NCI-H510A treated with DMSO at 0.1 percent for 48 hours (cell line): ENCODE measurements around the gene INTS4.
"Not testable (repeated sequence)": the region's sequence is repeated elsewhere in the genome, so short reads cannot be mapped to it uniquely, and the experiment has no call there.

Source experiments
- DNase-seq: peaks from one replicate; lab custom pipeline; 2025; lab: John Stamatoyannopoulos, UW

Gene INTS4

DNA sequence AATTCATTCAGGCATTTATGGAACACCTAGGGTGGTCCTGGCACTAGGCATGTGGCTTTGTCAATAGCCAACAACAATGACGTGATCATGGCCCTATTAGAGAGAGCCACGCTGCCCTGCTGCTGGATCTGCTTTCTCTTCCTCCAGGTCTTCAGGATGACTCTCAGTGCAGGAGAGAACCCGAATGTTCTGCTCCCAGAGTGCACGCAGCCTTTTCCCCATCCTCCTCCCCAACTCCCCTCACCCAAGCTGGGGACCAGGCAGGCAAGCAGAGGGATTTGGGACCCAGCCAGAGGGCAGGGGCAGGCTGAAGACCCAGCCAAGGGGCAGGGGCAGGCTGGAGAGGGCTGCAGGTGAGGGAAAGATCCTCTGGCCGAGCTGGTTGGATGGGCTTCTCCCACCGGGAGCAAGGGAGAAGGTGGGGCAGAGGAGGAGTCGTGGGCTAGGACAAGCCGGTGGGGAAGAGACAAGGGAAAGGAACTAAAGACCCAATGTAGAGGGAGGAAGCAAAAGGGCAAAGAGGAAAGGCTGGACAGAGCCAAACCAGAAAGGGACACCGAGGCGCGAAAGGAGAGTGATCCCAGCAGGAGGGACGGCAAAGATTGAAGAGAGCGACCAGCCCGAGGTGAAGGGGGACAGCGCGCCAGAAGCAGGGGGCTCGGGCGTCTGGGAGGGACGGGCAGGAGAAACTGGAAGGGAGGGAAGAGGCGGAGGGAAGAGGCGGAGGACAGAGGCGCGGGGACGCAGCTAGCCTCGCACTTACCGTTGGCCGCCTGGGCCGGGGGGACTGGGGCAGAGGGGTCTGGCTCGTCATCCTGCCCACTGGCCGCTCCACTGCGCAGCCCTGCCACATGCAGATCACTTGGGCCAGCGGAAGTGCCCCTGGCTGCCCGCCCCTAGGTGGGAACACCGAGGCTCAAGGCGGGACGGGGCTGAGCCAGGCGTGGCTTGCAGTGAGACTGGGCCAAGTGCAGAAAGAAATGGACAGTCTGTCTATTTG lies 28.2 kb upstream of the INTS4 start, which contains the start of gene KCTD14:
TSS of gene KCTD14 (minus strand) at position 880 of the 1,000 bp plus-strand sequence. CDS start at position 853, 27 bp downstream.
- peak; percentile 59 for DNase-seq

DNA sequence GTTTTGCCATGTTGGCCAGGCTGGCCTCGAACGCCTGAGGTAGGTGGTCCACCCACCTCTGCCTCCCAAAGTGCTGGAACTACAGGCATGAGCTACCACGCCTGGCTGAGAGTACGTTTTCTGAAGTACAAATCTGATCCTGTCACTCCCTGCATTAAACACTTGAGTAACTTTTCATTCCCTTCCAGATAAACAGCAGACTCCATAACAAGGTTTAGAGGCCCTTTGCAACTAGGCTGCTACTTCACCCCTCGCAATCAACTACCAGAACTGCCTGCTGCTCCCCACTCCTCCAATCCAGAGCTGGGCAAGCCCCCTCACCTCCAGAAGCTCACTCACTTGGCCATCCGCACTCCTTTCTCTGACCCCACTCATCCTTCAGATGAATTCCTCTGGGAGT lies 27.1 kb upstream of the INTS4 start:
- DNase-seq: no peak

DNA sequence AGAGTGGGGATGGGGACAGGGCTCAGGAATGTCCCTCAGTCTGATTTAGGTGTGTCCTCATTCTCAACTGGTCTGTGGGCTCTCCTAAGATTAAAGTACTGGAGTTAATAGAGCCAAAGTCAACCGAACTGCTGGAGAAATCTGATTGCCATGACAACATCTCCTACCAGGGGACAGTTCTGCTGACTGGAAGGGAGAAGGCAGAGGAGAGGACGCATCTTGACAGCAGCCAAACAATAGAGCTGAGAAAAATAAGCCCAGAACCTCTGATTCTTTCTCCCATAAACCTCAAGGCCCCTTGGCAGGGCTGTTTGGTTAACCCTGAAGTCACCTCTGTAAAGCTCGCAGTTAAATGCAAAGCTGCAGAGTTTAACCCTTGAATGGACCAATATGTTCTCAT lies 25.8 kb upstream of the INTS4 start:
- DNase-seq: no peak

DNA sequence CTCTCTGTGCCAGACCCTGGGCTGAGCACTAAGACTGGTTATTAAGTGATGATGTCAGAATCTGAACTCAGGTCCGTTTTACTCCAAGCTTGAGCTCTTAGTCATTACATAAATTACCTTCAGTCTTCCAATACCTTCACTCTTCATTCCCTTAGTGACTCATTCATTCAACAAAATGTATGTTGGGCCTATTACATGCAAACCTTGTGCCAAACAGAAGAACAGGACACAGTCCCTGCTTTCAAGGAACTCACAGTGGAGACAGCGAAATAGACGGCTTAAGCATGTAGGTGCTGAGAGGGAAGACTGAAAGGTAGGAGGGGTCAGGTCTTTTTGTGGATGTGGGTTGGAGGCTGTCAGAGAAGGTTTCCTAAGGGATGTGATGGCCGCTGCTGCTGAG lies 25.3 kb upstream of the INTS4 start:
- DNase-seq: no peak

DNA sequence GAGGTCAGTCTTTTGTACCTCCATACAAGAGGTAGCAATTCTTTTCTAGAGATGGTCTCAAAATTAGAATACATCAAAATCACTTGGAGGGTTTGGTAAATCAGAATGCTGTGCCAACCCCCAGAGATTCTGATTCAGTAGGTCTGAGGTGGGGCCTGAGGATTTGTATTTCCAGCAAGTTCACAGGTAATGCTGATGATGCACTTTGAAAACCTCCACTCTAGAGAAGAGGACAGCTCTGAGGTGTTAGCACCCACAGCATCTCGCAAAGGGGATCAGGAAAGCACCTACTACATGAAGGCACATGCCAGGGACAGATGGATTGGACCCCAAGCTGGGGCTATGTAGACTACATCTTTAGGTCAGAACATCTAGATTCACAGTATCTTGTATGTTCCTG lies 21.4 kb upstream of the INTS4 start:
- DNase-seq: no peak

DNA sequence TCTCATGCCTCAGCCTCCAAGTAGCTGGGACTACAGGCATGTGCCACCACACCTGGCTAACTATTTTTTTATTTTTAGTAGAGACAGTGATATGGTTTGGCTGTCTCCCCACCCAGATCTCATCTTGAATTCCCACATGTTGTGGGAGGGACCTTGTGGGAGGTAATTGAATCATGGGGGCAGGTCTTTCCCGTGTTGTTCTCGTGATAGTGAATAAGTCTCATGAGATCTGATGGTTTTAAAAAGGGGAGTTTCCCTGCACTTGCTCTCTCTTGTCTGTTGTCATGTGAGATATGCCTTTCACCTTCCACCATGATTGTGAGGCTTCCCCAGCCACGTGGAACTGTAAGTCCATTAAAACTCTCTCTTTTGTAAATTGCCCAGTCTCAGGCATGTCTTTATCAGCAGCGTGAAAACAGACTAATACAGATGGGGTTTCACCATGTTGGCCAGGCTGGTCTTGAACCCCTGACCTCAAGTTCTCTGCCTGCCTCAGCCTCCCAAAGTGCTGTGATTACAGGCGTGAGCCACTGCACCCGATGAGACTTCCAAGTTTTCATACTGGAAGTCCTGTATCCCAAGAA lies 20.6 kb upstream of the INTS4 start:
- DNase-seq: not testable (repeated sequence)

DNA sequence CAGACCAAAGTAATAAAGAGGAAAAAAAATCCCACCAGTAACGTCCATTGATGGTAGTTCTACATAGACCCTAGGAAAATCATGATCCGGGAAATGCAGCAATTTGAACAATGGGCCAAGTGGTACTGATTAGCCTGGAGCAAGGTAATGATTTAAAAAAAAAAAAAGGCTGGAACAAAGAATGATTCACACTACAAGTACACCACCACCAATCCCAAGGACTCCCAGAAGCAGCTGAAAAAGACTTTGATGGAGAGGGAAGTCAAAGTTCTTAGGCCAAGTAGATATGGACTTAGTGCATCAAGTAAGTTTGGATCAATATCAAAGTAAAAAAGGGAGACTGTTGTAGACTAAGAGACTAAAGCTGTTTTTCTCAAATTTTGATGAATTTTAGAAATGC lies 16.8 kb upstream of the INTS4 start:
- DNase-seq: no peak

DNA sequence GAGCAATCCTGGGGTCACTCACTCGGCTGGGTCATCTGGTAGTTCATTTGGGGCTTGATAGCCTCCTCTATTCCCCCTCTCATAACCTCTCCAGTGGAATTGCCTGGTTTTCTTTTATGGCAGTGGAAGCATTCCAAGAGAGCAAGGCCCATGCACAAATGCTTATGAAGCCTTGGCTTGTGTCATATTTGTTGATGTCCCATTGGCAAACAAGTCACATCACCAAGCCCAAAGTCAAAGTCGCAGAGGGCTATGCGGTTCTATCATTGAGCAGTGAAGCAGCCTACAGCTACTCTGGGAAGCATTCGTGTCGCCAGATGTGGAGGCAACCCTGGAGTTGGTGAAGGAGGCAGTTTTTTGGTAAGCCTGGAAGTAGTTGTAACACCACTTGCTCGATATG lies 16.3 kb upstream of the INTS4 start:
- no peak for DNase-seq

DNA sequence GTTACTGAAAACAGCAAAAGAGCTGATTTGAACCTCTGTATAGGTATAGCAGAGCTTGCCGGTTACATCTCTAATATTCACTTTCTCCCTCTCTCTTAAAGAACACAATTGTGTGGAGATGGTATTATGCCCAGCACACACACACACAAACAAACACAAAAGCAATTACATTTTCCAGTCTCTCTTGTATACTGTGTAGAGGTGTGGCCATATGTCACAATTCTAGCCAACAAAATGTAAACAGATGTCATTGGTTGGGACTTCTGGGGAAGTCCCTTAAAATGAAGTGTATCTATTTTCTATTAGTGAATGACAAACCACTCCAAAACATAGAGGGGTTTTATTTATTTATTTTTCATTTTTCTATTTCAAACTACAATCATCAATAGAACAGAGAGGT lies 15.8 kb upstream of the INTS4 start:
- DNase-seq: no peak

DNA sequence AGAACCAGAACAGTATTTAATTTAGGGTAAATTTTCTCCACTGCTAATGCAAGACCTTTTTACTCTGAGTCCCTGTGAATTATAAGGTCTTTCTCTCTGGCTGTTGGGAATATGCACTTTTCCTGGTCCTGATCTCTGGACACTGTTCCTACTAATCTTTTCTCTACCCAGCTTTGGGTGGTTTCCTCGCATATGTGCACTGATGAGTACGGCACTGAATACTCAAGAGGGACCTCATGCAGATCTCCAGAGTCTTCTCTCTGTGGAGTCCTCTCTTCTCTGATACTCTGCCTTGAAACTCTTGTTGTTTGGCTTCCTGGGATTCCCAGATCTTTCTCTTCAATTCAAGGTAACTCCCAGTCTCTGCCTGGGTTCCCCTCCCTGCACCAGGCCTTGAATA lies 14.6 kb upstream of the INTS4 start:
- DNase-seq: no peak

DNA sequence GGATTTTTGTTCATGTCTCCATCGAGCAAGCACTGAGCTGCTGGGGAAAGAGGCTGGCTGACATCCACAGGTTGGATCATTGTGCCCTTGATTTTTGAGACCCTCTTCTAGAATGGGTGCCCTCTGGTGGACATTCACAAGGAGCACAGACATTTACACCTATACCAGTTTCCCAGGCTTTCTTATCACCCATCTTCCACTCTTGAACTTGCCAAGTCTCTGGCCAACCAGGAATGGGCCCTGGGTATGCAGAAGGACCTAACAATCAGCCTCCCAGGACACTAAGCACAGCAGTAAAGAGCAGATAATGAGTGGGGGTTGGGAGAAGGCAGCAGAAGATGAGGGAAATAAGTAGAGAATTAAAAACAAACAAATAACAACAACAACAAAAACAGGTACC lies 5.7 kb upstream of the INTS4 start:
- peak; percentile 71 for DNase-seq

DNA sequence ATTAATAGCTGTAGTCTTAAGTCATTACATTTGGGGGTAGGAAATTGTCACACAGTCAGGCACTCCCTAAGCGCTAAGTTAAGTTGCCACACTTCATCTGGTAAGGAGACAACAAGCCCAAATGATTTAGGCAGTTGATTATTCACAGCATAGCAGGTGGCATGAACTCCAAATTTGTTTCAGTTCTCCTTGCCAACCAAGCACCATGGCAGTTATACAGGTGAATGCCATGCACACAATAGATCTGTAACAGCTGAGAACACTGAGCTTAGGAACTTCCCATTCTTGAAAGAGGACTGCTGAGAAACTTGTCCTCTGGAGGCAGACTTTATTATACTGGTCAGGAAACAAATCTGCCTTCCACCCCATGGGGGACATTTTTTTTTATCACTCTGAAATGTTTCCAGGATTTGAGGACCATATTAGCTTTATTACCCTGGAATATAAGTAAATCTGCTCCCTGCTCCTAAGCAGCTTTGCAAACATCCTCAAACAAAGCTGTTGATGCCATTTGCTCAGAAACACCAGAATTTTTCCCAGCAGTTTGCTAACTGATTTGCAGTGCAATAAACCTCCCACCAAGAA lies 5.1 kb upstream of the INTS4 start:
- DNase-seq: no peak

DNA sequence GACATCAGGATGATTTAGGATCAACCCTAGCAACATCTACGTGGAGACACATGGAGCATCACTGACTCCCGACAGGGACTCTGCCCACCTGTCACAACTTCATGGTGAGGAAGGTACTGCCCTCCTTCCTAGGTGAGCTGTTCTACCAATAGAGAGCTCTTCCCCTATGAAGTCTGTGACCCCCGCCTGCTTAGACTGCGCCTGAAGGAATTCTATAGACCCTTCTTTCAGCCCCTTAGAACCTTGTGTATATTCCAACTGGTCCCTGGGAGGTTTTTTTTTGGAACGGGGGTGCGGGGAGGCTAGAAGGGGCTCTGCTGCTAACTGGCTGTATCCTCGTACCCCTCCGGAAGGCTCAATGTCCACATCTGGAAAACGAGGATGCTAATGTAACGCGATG lies 566 bp downstream of the INTS4 start:
- no peak for DNase-seq

DNA sequence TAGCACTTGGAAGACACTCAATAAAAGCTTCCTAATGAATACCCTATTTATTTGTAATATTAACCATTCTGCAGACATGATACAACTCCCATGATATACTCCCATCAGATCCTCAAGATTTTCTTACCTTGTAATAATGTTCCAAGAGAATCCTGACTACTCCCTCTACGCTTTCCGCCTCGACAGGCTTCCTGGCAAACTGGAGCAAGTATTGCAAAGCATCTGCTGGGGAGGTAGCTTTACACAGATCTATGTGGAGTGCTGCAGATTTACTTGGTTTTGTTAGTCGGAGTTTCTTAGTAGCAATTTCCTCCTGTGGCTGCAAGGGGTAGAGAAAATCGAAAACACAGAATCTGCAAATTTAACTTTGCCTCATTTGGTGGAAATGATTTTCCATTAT lies 3.5 kb downstream of the INTS4 start:
- no peak for DNase-seq

DNA sequence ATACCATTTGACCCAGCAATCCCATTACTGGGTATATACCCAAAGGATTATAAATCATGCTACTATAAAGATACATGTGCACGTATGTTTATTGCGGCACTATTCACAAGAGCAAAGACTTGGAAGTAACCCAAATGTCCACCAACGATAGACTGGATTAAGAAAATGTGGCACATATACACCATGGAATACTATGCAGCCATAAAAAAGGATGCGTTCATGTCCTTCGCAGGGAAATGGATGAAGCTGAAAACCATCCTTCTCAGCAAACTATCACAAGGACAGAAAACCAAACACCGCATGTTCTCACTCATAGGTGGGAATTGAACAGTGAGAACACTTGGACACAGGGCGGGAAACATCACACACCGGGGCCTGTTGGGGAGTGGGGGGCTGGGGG lies 8.0 kb downstream of the INTS4 start:
- DNase-seq: not testable (repeated sequence)

DNA sequence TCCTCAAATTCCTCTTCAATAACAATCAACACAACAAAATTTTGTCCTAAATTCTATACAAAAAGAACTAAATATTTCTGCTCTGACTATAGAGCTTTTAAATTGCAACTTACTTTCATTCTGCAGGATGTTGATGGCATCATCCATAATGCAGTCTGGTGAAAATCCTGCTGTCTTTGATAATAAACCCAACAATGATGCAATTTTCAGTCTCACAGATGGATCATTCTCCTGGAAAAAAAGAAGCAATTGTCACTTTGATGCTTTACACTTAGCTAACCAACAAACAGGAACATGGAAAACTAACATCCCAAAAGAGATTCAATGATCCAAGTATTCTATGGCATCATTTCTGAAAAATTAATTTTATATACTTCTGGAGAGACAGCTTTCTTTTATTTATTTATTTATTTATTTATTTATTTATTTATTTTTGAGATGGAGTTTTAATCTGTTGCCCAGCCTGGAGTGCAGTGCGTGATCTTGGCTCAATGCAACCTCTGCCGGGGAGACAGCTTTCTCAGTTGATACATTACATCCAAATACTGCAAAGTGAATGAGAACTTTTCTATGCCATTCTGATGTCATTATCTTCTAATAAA lies 13.0 kb downstream of the INTS4 start:
- no peak for DNase-seq

DNA sequence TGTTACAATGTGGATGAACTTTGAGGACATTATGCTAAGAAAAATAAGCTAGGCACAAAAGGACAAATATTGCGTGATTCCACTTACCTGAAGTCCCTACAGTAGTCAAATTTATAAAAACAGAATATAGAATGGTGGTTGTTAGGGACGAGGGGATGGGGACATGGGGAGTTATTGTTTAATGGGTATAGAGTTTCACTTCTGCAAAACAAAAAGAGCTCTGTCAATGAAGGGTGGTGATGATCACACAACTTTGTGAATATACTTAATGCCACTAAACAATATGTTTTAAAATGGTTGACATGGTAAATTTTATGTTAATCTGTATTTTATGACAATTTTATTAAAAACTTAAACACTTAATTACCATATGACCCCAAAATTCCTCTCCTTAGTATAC lies 26.1 kb downstream of the INTS4 start:
- DNase-seq: no peak

DNA sequence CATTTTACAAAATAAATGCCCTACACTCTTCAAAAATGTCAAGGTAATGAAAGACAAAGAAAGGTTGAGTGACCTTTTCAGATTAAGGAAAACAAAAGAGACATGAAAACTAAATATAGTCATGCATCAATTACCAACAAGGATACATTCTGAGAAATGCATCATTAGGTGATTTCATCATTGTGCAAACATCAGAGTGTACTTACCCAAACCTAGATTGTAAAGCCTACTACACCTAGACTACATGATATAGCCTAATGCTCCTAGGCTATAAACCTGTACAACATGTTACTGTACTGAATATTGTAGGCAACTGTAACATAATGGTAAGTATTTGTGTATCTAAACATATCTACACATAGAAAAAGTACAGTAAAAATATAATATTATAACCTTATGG lies 26.7 kb downstream of the INTS4 start:
- peak; percentile 20 for DNase-seq

DNA sequence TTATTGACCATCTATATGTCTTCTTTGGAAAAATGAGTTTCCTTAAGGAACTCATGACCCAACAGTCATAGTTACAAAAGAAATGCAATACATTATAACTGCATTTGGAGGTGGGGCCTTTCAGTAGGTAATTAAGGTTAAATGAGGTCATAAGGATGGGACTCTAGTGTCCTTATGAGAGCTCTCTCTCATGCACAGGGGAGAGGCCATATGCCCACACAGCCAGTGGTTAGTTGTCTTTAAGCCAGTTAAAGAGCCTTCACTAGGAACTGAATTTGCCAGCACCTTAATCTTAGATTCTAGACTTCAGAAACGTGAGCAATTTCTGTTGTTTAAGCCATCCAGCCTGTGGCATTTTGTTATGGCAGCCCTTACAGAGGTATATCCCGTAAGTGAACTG lies 27.3 kb downstream of the INTS4 start:
- DNase-seq: no peak

DNA sequence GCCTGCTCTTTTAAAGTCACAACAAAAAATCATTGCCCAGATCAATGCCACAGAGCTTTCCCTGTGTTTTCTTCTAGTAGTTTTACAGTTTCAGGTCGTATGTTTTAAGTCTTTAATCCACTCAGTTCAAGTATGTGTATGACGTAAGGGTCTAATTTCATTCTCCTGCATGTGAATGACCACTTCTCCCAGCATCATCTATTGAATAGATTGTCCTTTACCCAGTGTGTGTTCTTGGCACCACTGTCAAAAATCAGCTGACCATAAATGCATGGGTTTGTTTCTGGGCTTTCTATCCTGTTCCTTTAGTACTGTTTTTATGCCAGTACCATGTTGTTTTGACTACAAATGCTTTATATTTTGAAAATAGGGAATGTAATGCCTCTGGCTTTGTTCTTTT lies 28.1 kb downstream of the INTS4 start:
- no peak for DNase-seq

DNA sequence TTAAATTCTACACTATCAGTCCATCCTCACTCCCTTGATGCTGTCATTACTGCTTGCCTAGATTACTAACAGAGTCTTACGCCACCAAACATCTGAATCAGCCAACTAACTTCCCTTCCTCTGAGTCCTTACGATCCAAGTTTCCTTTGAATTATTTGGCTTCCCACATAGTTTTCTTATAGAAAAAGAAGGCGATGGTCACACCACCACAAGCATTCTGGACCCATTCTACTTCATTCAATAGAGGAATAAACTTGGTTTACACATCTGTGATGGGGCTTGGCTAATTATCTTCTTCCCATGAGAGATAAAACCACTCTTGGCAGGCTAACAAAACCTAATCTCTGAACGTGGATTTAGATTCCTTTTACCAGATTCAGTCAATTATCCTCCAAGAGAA lies 35.0 kb downstream of the INTS4 start:
- no peak for DNase-seq

DNA sequence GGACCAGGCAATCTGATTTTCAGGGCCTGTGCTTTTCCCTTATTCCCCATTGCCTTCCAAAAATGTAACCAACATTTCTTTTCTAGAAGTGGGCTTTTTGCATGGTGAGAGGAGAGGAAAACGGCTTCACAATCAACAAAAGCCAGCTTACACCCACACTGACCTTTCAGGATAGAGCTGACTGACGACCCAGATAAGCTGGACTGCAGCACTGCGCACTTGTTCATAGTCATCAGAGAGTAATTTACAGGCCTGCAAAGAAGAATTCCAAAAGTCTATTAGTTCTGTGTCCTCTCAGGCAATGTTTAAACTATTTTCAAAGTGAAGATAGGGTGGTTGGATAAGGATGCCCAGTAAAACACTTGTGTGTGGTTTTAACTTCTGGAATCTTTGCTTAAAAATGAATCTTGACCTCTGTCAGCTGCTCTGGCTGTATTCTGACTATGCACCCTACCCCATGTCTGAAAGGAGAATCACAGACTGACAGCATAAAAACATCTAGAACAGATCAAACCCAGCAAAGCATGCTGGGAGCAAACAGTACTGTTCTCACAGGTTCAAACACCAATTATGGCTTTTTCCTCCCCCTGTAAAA lies 35.8 kb downstream of the INTS4 start:
- DNase-seq: not testable (repeated sequence)
